Measurements from ENCODE around the gene RHBDL2. TPM values are rescaled to one million over a fixed set of nuclear protein-coding genes. Genes with fewer than 3 reads are reported as not detected.

RHBDL2 gene
- total and polyA plus RNA-seq, 9 of the 15 experiments (the other 6 are each of a cell fraction or from before 2014, with no cell fraction given), result not detected

GRCh38 chr1:38915352-38915948 is 26.2 kb downstream of the RHBDL2 start (continued):
- TF ChIP-seq RBBP5 (IDR thresholded peaks at IDR 0.05; ENCODE audit: borderline replicate concordance, insufficient read depth, low read length, poor library complexity, severe bottlenecking), result no peak
- no peak for TF ChIP-seq SNIP1 (IDR thresholded peaks at IDR 0.05; ENCODE audit: low read depth)
- no peak for TF ChIP-seq PREB (CRISPR knock-in tag; IDR thresholded peaks at IDR 0.05)
- TF ChIP-seq E4F1 (CRISPR knock-in tag; IDR thresholded peaks at IDR 0.05; ENCODE audit: borderline replicate concordance), result no peak
- TF ChIP-seq SUPT5H (IDR thresholded peaks at IDR 0.05), result no peak
- TF ChIP-seq ARID4B (CRISPR knock-in tag; IDR thresholded peaks at IDR 0.05), result no peak
- TF ChIP-seq BRF2 (IDR thresholded peaks at IDR 0.05; ENCODE audit: borderline replicate concordance, insufficient read depth, insufficient read length), result no peak
- TF ChIP-seq BHLHE40 (IDR thresholded peaks at IDR 0.05; ENCODE audit: low read length), result peak; percentile 33; the same call in 1 of the 2 replicates
- TF ChIP-seq FOXA1 (IDR thresholded peaks at IDR 0.05; ENCODE audit: borderline replicate concordance), result peak; percentile 94
- peak; percentile 77; the same call in 1 of the 2 replicates for TF ChIP-seq HES1 (IDR thresholded peaks at IDR 0.05; ENCODE audit: low read depth)
- no peak for TF ChIP-seq ZNF586 (CRISPR knock-in tag; conservative IDR thresholded peaks at IDR 0.05)
- TF ChIP-seq SIX5 (IDR thresholded peaks at IDR 0.05; ENCODE audit: borderline replicate concordance in 1 of 2, insufficient read depth in 1 of 2, low read depth in 1 of 2, low read length in 2 of 2), result no peak
- no peak; the same call in 1 of the 2 replicates for TF ChIP-seq MAFF (IDR thresholded peaks at IDR 0.05; ENCODE audit: low read length)
- TF ChIP-seq ZNF431 (CRISPR knock-in tag; IDR thresholded peaks at IDR 0.05), result no peak
- no peak for TF ChIP-seq SMAD2 (IDR thresholded peaks at IDR 0.05; ENCODE audit: low read depth, low read length)
- TF ChIP-seq ZNF395 (CRISPR knock-in tag; IDR thresholded peaks at IDR 0.05), result peak; percentile 90; the same call in 1 of the 2 replicates

All from K562 (cell line).